A673 (cell line): ENCODE results near the gene PKLR. TPM values are rescaled to one million over a fixed set of nuclear protein-coding genes. Genes with fewer than 3 reads are reported as not detected.
A peak's percentile ranks its signal among the peaks of the same experiment; 100 is the strongest.

ENCODE experiments used
- BruUV-seq: library from RNA; stranded (reverse); fragments of 400-500 nt; replicated peaks from 2 replicates; lab custom pipeline; 2021; lab: Mats Ljungman, UMichigan
- CTCF ChIA-PET: fragments of 300-600 bp; sonication (Branson Sonifier 250); formaldehyde crosslinking; loops from one replicate; lab custom pipeline; 2022; ENCODE audit warnings: antibody characterized with exemption; lab: Charles Lee
- POLR2A ChIA-PET: fragments of 300-600 bp; sonication (Branson Sonifier 250); formaldehyde crosslinking; loops from one replicate; lab custom pipeline; 2022; ENCODE audit warnings: antibody characterized with exemption; ENCODE audit not compliant: low non-redundant PET; lab: Charles Lee
- DNase-seq: peaks from one replicate; pipeline ENCODE4 v3.0.0-alpha.2; 2015; ENCODE audit warnings: low spot score
- H3K27ac ChIP-seq: fragments of 200-600 bp; sonication (generic); 2 replicates; pipeline ENCODE4 v1.5.1; 2016; ENCODE audit warnings: mixed run types, low read depth, mild to moderate bottlenecking, mixed read lengths, antibody characterized with exemption, low read length; ENCODE audit not compliant: poor library complexity, severe bottlenecking
- H3K27me3 ChIP-seq: fragments of 200-600 bp; sonication (generic); replicated peaks from 2 replicates; pipeline ENCODE4 v1.6.1; 2017; ENCODE audit warnings: mixed run types, low read depth, mild to moderate bottlenecking, mixed read lengths, antibody characterized with exemption, low read length; ENCODE audit not compliant: insufficient read depth, poor library complexity
- H3K36me3 ChIP-seq: fragments of 200-600 bp; sonication (generic); 2 replicates; pipeline ENCODE4 v1.6.1; 2016; ENCODE audit warnings: mixed run types, mild to moderate bottlenecking, mixed read lengths, antibody characterized with exemption, low read length; ENCODE audit not compliant: insufficient read depth, poor library complexity, severe bottlenecking
- H3K4me1 ChIP-seq: fragments of 200-600 bp; sonication (generic); 2 replicates; pipeline ENCODE4 v1.6.1; 2017; ENCODE audit warnings: mixed run types, mild to moderate bottlenecking, mixed read lengths, antibody characterized with exemption, low read length; ENCODE audit not compliant: insufficient read depth, poor library complexity, severe bottlenecking
- H3K4me3 ChIP-seq: fragments of 200-600 bp; sonication (generic); 2 replicates; pipeline ENCODE4 v1.5.1; 2016; ENCODE audit warnings: low read depth, mixed run types, mild to moderate bottlenecking, mixed read lengths, low read length; ENCODE audit not compliant: poor library complexity, severe bottlenecking
- H3K9me3 ChIP-seq: fragments of 200-600 bp; sonication (generic); 2 replicates; pipeline ENCODE4 v1.6.1; 2016; ENCODE audit warnings: mixed run types, low read depth, mild to moderate bottlenecking, mixed read lengths, antibody characterized with exemption, low read length; ENCODE audit not compliant: poor library complexity, severe bottlenecking
- CTCF ChIP-seq: fragments of 300-800, 200-600 bp; sonication (generic); conservative IDR thresholded peaks from 2 replicates; pipeline ENCODE4 v1.5.1; 2017; ENCODE audit warnings: low read depth, mild to moderate bottlenecking, antibody characterized with exemption, low read length, moderate library complexity, mixed read lengths
- EZH2 ChIP-seq: fragments of 200-600 bp; sonication (generic); IDR thresholded peaks from 2 replicates; pipeline ENCODE4 v1.6.1; 2017; ENCODE audit warnings: borderline replicate concordance, low read depth, mild to moderate bottlenecking, mixed read lengths, antibody characterized with exemption, low read length; ENCODE audit not compliant: poor library complexity, severe bottlenecking
- intact Hi-C: fragments of 100-400 bp; cut with micrococcal nuclease; formaldehyde crosslinking; loops from one replicate; pipeline ENCODE4 v1.10.0; 2022; ENCODE audit not compliant: unreplicated experiment
- total RNA-seq: library from RNA; stranded (reverse); gene quantifications from 2 replicates; pipeline ENCODE4 v1.2.3, GENCODE V29; 2021

PKLR gene
- total RNA-seq, 1 experiment from 2014 or later: not detected

DNA sequence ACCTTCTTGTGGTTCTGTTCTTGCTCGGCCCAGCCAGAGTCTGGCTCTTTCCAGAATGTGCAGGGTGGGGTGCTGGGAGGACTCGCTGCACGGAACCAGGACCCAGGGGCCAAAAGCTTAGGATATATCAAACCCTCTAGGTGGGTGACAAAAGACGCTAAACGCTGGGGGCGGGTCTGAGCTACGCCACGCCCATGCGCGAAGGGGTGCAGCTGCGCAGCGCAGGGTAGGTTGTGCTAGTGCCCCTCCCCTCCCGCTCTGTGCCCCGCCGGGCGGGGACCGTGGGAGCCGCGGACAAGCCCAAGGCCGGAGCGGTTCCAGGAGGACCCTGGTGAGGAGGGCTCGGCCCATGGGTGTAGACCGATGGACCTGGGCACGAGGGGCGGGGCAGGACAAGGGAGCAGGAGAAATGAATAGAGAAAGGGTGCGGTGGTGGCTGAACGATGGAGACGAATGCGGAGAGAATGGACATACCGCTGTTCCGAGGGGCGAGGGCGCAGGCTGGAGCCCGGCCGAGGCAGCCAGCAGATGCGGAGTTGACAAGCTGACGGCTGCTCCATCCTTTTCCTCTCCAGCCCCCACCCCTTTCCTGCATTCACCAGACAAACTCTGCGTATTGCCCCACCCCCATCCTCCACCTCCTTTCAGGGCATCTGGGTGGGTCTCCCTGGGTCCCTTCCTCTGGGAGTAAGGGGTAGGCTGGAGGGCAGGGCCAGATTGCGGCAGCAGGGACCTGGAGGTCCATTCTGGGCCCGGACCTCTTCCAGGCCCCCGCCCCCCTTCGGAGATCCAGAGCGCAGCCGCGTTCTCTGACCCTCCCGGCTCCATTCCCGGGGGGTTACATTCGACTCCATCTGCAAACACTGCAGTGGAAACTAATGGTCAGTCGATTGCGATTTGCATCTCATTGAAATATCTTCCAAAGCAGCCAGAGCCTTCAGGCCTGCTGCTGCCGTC lies 19.7 kb upstream of the PKLR start, which contains the start of gene RUSC1:
TSS of gene RUSC1 (plus strand) at position 234 of the 957 bp plus-strand sequence. CDS start 880 bp downstream, outside the sequence.
- Histone ChIP-seq H3K27me3 (no peaks in the 10 kb centered on the region), H3K4me3 (peak within 1 kb of the TSS; percentile 54), H3K27ac (peak within 1 kb of the TSS; percentile 53), H3K9me3 (no peaks in the 10 kb centered on the region), H3K4me1 (peaks cover 27% of the 10 kb centered on the region), H3K36me3 (peaks cover 42% of the 10 kb centered on the region)
- ChIA-PET CTCF (interaction anchor here (1.3 kb wide), 1 partner anchor 70 kb away, joined by 4 read pairs; no protein-coding TSS in a partner anchor), POLR2A (no interaction called here)
- intact Hi-C loops: loop anchor here (1.0 to 10.0 kb wide), 5 partner anchors 71 to 274 kb away; partner anchors contain the start of genes ASH1L, KRTCAP2, MTX1 and THBS3
- TF ChIP-seq EZH2 (no peak), CTCF (no peak)
- peak; percentile 84 for DNase-seq
- no TSS peak for BruUV-seq

DNA sequence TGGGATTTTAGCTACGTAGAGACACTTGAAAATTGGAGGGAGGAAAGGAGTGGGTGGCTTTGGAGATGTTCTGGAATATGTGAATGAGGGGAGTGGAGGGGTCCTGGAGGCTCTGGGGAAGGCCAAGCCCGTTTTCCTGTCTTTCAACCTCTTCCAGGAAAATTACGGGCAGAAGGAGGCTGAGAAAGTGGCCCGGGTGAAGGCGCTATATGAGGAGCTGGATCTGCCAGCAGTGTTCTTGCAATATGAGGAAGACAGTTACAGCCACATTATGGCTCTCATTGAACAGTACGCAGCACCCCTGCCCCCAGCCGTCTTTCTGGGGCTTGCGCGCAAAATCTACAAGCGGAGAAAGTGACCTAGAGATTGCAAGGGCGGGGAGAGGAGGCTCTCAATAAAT lies 19.0 kb upstream of the PKLR start:
- DNase-seq: no peak
- CTCF ChIA-PET: interaction anchor here (0.6 to 1.3 kb wide), 2 partner anchors 21 to 69 kb away, joined by 4 to 11 read pairs; no protein-coding TSS in a partner anchor
- Histone ChIP-seq H3K27ac (peak overlapping the region; percentile 53), H3K4me3 (peak overlapping the region; percentile 54), H3K9me3 (no peaks in the 10 kb centered on the region), H3K27me3 (no peaks in the 10 kb centered on the region), H3K36me3 (peaks cover 43% of the 10 kb centered on the region), H3K4me1 (peaks cover 23% of the 10 kb centered on the region)
- TSS peak; percentile 15 for BruUV-seq
- intact Hi-C loops: loop anchor here (1.0 to 10.0 kb wide), 5 partner anchors 70 to 275 kb away; partner anchors contain the start of genes ASH1L, KRTCAP2, MTX1 and THBS3
- POLR2A ChIA-PET: no interaction called here
- TF ChIP-seq EZH2 (no peak), CTCF (no peak)

GRCh38 chr1:155319536-155319935 lies 18.3 kb upstream of the PKLR start:
- no peaks in the 10 kb centered on the region for H3K27me3 ChIP-seq
- peaks cover 21% of the 10 kb centered on the region for H3K4me1 ChIP-seq
- ChIA-PET POLR2A (no interaction called here), CTCF (no interaction called here)
- DNase-seq: no peak
- H3K9me3 ChIP-seq: no peaks in the 10 kb centered on the region
- no TSS peak for BruUV-seq
- H3K27ac ChIP-seq: peak overlapping the region; percentile 53
- intact Hi-C loops: no loop called here
- peaks cover 49% of the 10 kb centered on the region for H3K36me3 ChIP-seq
- no peak overlapping the region for H3K4me3 ChIP-seq
- TF ChIP-seq CTCF (no peak), EZH2 (no peak)
